Muscle layer of duodenum (tissue), 2 donors: Measurements from ENCODE around the gene PTGER1.

ENCODE experiments used
- H3K27ac ChIP-seq: one replicate; pipeline ENCODE4 v1.7.0; 2013; ENCODE audit warnings: mild to moderate bottlenecking, low read length
- H3K27me3 ChIP-seq: one replicate; pipeline ENCODE4 v1.7.0; 2013; ENCODE audit warnings: low read depth, mild to moderate bottlenecking, control low read depth, low read length
- H3K36me3 ChIP-seq, 2 donors: one replicate each; pipeline ENCODE4 v1.7.0; 2013; ENCODE audit warnings: low read length in 2 of 2, control low read depth in 1 of 2, mild to moderate bottlenecking in 1 of 2; ENCODE audit not compliant: insufficient read depth in 2 of 2, control insufficient read depth in 1 of 2
- H3K4me1 ChIP-seq, 2 donors: one replicate each; pipeline ENCODE4 v1.7.0; 2013; ENCODE audit warnings: low read length in 2 of 2, mild to moderate bottlenecking in 2 of 2, control low read depth in 1 of 2, moderate library complexity in 1 of 2; ENCODE audit not compliant: insufficient read depth in 2 of 2, control insufficient read depth in 1 of 2
- H3K4me3 ChIP-seq, 2 donors: one replicate each; pipeline ENCODE4 v1.7.0; 2013; ENCODE audit warnings: low read length in 2 of 2, low read depth in 1 of 2, mild to moderate bottlenecking in 1 of 2
- H3K9me3 ChIP-seq, 2 donors: one replicate each; pipeline ENCODE4 v1.7.0; 2013; ENCODE audit warnings: low read length in 2 of 2, control low read depth in 1 of 2, mild to moderate bottlenecking in 1 of 2; ENCODE audit not compliant: control insufficient read depth in 1 of 2
- donor health status: healthy.

PTGER1 gene

DNA sequence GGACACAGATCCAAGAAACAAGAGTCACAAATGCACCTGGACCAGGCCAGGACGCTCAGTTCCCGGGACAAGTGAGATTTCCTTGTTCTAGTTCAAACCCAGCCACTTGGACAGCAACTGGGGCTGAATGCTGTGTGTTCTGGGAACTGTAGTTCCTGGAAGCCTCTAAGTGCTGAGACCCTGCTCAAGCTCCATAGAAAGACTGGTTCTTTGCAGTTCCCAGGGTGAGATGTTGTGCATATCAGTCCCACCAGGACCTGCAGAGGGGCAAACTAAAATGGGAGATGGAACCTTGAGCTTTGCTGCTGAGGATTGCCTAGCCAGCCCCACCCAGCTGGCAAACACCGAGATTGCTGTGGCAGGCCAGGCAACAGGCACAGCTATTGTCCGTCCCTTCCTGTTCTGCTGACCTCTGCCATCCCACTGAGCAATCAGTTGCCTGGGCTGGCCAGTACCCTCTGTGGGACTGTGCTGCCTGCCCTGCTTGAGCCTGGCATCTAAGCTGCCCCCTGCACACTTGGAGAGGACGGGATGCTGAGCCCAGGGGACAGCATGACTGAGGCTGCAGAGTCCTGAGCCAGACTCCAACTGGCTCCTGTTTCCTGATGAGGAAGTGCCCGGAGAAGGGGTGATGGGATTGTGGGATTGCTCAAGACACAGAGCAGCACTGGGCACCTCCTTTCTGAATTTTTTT, 22.2 kb upstream of the PTGER1 start:
- Histone ChIP-seq H3K4me3 (no peak overlapping the region), H3K27ac (peak overlapping the region; percentile 52), H3K4me1 (peaks cover 5 to 29% of the 10 kb centered on the region in 2 donors), H3K27me3 (no peaks in the 10 kb centered on the region), H3K9me3 (no peaks in the 10 kb centered on the region), H3K36me3 (no peaks in the 10 kb centered on the region)

DNA sequence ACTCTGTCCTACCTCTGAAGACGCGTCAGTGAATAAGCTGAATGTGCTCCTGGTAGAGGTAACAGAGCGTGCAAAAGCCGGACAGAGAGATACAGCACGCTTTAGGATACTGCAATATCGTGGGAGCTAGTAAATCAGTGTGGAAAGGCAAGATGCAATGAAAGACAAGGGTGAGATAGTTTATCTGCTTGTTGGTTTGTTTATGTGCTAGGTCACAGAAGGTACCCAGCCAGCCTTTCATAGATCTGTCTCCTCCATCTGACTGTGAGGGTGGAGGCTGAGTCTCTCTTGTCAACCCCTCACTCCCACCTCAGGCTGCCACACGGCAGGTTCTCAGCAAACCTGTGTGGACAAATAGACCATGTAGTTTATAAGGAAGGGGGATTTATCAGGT, 21.7 kb upstream of the PTGER1 start:
- Histone ChIP-seq H3K4me1 (peaks cover 5 to 29% of the 10 kb centered on the region in 2 donors), H3K36me3 (no peaks in the 10 kb centered on the region), H3K9me3 (no peaks in the 10 kb centered on the region), H3K27ac (peak overlapping the region; percentile 52), H3K27me3 (no peaks in the 10 kb centered on the region), H3K4me3 (peak overlapping the region; percentile 48 to 79)

DNA sequence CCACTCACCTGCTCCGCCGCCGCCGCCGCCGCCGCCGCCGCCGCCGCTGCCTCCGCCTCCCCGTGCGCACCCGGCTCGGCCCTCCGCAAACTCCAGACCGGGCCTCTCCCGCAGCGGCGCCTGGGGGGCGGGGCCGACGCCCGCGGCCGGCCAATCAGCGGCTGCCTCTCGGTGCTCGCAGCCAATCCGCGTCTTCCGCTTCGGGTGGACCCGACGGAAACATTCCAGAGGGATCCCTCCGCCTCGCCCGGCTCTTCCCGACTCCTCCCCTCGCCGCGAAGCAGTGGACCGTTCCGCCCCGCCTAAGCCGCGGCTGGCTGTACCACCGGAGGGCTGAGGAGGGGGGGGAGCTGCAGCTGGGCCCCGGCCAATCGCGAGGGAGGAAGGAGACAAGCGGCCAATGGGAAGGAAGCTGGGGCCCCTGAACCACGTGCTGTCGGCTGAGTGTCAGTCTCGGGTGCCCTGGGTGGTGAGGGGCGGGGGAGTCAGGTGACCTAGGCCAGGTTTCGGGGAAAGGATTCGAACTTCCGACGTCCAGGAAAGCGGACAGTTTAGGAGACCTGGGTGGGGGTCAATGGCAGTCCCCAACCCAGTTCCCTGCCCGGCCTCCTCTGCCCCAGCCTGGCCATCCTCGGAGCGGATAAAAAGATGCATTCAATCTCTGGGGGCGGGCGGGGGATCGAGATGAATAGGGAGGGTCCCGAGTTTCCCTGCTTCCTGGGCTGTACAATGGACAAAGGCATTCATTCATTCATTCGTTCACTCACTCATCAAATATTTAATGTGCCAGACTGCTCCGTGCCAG, 21.1 kb upstream of the PTGER1 start, which contains the start of gene GIPC1:
Gene GIPC1 (minus strand): TSS at position 99 of the 805 bp plus-strand sequence. CDS start 13,151 bp downstream, outside the sequence.
- H3K36me3 ChIP-seq = no peaks in the 10 kb centered on the region
- H3K27me3 ChIP-seq = no peaks in the 10 kb centered on the region
- peak within 1 kb of the TSS; percentile 77 to 79 for H3K4me3 ChIP-seq
- H3K9me3 ChIP-seq = no peaks in the 10 kb centered on the region
- peak within 1 kb of the TSS; percentile 52 for H3K27ac ChIP-seq
- peaks cover 5 to 29% of the 10 kb centered on the region in 2 donors for H3K4me1 ChIP-seq

DNA sequence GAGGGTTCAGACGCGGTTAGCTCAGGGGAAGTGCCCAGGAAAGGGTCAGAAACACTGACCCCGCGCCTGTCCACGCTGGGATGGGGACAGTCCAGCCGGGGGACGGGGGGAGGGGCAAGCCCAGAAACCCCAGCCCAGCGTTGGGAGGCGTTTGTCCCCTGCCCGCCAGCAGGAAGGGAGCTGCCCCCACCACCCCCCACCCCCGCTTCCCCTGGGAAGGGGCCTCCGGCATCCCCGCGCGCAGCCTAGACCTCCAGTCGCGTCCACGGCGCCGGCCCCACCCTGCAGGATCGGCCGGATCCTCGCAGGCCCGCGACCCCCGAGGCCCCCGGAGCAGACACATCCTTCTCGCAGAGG, 20.5 kb upstream of the PTGER1 start:
- Histone ChIP-seq H3K27me3 (no peaks in the 10 kb centered on the region), H3K9me3 (no peaks in the 10 kb centered on the region), H3K27ac (no peak overlapping the region), H3K4me3 (peak overlapping the region; percentile 77 to 79), H3K4me1 (peaks cover 5 to 29% of the 10 kb centered on the region in 2 donors), H3K36me3 (no peaks in the 10 kb centered on the region)

DNA sequence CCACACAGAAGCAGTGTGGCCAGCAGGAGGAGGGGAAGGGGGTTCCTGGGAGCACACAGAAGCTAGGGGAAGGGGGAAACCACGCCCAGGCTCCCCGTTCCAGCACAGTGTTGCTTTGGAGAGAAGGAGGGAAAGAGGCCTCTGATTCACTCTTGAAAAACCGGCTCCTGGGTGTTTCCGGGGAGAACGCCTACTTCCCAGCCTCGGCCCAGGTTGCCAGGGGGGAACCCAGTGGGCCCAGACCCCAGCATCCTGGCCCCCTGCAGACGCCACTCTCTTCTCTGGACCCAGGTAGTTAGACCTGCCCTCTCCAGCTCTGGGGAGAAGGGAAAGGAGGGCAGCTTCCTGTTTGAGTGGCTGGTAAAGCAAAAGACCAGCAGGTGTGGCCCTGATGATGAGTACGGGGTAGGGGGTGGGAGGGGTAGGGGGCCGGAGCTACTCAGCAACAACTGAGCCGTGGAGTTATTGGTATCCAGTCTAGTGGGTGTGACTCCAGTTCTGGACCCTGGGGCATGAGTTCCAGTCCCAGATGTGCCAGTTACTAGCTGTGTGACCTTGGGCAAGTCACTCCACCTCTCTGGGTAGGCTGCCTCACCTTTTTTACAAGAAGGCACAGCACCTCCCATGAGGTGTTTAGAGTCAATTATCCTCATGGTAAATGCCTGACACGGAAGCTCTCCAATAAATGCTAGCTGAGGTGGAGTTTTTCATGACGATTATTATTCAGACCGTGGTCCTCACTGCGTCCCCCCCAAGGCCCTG, 19.9 kb upstream of the PTGER1 start:
- H3K9me3 ChIP-seq = no peaks in the 10 kb centered on the region
- H3K27ac ChIP-seq = no peak overlapping the region
- no peaks in the 10 kb centered on the region for H3K27me3 ChIP-seq
- peaks cover 5 to 29% of the 10 kb centered on the region in 2 donors for H3K4me1 ChIP-seq
- H3K4me3 ChIP-seq = peak overlapping the region; percentile 77 to 79
- H3K36me3 ChIP-seq = peaks cover 0 to 1% of the 10 kb centered on the region in 2 donors

DNA sequence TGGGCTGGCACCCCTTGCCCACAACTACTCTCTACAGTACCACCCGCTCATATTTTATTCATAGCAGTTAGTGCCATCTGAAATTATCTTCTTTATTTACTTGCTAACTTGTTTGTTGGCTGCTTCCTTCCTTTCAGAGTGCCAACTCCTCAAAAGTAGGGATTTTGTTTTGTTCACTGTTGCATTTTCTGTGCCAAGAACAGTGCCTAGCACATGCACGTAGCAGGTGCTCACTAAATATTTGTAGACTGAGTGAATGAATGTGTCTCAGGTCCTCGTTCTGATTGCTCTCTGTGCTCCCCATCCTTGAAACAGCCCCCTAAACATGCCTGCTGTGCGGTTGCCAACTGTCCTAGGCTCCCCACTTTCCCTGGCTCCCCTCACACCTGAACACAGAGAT, 19.3 kb upstream of the PTGER1 start:
- Histone ChIP-seq H3K27me3 (no peaks in the 10 kb centered on the region), H3K4me3 (peak overlapping the region; percentile 17 to 79), H3K4me1 (peaks cover 5 to 29% of the 10 kb centered on the region in 2 donors), H3K9me3 (no peaks in the 10 kb centered on the region), H3K27ac (no peak overlapping the region), H3K36me3 (peaks cover 0 to 5% of the 10 kb centered on the region in 2 donors)

DNA sequence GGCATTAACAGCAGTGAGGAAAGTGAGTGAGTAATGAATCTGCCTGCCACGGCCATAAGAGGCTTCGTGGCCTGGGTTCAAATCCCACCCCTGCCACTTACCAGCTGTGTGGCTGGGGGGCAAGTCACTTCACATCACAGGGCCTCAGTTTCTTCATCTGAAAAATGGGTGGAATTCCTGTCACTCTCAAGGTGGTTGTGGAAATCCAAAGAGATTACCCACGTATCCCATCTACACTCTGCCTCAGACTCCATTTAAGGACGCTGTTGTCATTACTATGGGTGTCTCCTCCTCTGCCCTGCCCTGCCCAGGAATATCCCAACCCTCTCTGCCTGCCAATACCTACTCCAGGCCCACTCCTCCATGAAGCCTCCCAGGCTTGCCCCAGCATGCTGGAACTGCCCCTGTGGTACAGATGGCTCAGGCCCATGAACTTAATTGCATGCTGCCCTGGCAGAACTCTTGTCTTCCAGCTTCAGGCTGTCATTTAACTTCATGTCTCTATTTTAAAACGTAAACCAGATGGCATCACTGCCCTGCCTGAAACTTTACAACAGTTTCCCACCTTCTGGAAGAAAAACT, 17.7 kb upstream of the PTGER1 start:
- no peaks in the 10 kb centered on the region for H3K9me3 ChIP-seq
- H3K27ac ChIP-seq = no peak overlapping the region
- peaks cover 5 to 29% of the 10 kb centered on the region in 2 donors for H3K4me1 ChIP-seq
- H3K4me3 ChIP-seq = no peak overlapping the region
- H3K27me3 ChIP-seq = no peaks in the 10 kb centered on the region
- peaks cover 0 to 5% of the 10 kb centered on the region in 2 donors for H3K36me3 ChIP-seq

DNA sequence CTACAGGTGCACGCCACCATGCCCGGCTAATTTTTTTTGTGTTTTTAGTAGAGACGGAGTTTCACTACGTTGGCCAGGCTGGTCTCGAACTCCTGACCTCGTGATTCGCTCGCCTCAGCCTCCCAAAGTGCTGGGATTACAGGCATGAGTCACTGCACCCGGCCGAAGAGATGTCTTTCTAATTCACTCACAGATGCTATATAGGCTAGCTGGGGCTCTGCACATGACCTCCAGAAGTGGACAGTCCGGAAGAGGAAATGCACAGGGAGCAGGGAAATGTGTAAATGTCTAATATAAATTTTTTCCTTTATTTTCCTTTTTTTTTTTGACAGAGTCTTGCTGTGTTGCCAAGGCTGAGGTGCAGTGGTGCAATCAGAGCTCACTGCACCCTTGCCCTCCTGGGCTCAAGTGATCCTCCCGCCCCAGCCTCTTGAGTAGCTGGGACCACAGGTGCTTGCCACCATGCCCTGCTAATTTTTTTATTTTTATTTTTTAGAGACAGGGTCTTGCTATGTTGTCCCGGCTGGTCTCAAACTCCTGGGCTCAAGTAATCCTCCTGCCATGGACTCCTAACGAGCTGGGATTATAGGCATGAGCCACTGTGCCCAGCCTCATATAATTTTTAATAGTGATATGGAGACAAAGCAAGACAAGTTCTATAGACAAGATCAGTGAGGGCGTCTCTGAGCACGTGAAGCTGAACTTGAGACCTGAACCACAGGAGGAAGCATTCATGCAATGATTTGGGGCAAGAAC, 12.4 kb upstream of the PTGER1 start:
- H3K27me3 ChIP-seq = no peaks in the 10 kb centered on the region
- peaks cover 0 to 13% of the 10 kb centered on the region in 2 donors for H3K36me3 ChIP-seq
- no peaks in the 10 kb centered on the region for H3K4me1 ChIP-seq

DNA sequence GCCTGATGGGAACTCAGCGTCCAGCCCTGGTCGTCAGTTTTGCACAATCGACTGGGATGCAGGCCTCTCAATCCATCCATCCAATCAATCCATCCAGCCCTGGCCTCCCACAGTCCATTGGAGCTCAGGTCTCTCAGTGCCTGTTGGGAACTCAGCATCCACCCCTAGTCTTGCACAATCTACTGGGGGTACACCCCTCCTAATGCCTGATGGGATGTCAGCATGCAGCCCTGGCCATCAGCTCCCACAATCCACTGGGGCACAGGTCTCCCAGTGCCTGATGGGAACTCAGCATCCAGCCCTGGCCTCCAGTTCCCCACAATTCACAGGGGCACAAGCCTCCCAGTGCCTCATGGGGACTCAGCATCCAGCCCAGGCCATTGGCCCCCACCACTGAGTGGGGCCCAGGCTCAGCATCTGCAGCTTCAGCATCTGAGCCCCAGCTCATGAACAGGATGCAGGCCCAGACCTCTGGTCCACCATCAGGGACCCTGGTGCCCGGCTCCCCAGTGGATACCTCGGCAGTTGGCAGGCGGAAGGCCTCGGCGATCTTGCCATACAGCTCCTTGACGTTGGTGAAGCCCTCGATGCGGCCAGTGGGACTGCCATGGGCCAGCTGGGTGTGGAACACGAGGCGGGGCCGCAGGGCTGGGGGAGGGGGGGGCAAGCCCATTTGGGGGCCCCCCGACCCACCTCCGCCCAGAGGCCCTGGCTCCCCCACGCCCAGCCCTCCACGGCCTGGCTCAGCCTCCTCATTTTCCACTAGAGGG, 7.2 kb upstream of the PTGER1 start:
- Histone ChIP-seq H3K4me1 (peaks cover 0 to 18% of the 10 kb centered on the region in 2 donors), H3K27me3 (no peaks in the 10 kb centered on the region), H3K4me3 (no peak overlapping the region), H3K9me3 (no peaks in the 10 kb centered on the region), H3K27ac (no peak overlapping the region), H3K36me3 (peaks cover 0 to 48% of the 10 kb centered on the region in 2 donors)

More for the DNA sequence above, 12.4 kb upstream of the PTGER1 start:
- no peaks in the 10 kb centered on the region for H3K9me3 ChIP-seq
- no peak overlapping the region for H3K4me3 ChIP-seq
- H3K27ac ChIP-seq = no peak overlapping the region

DNA sequence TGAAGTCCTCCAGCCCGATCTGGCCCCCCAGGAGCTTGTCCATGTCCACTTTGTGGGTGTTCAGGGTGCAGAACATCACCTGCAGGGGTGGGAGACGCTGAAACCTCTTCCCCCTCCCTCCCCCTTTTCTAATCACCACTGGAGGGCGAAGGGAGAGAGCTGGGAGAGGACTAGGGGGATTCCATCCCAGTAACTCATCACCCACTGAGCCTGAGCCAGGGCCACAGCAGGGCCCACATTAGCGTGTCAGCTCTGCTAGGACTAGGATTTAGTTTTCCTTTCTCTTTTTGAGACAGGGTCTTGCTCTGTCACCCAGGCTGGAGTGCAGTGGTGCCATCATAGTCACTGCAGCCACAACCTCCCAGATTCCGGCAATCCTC, 5.5 kb upstream of the PTGER1 start:
- H3K9me3 ChIP-seq = no peaks in the 10 kb centered on the region
- H3K36me3 ChIP-seq = peaks cover 0 to 42% of the 10 kb centered on the region in 2 donors
- peaks cover 3% of the 10 kb centered on the region for H3K27me3 ChIP-seq
- peaks cover 0 to 34% of the 10 kb centered on the region in 2 donors for H3K4me1 ChIP-seq
- no peak overlapping the region for H3K4me3 ChIP-seq
- H3K27ac ChIP-seq = no peak overlapping the region
